Measurements from ENCODE around the gene MAEL.

MAEL gene

GRCh38 chr1:166988974-166989515, at the start of gene MAEL:
Gene MAEL, plus strand, starts transcription at chr1:166989280. Its CDS starts 73 bp downstream, at chr1:166989353.
- no peak for DNase-seq (ENCODE audit: low read depth in 3 of 3)

- no peak for DNase-seq (ENCODE audit: low read depth in 3 of 3)
These were observed 49.2 kb upstream of the MAEL start for GRCh38 chr1:166939741-166940375.

GRCh38 chr1:166944186-166944967, 44.7 kb upstream of the MAEL start:
- no peak for DNase-seq (ENCODE audit: low read depth in 3 of 3)

GRCh38 chr1:166947398-166948043, 41.6 kb upstream of the MAEL start:
- no peak for DNase-seq (ENCODE audit: low read depth in 3 of 3)

- no peak for DNase-seq (ENCODE audit: low read depth in 3 of 3)
These were observed 40.2 kb upstream of the MAEL start for GRCh38 chr1:166948856-166949350.

GRCh38 chr1:166950156-166950555, 38.9 kb upstream of the MAEL start:
- DNase-seq (ENCODE audit: low read depth in 3 of 3) = no peak

GRCh38 chr1:166951050-166951449, 38.0 kb upstream of the MAEL start:
- DNase-seq (ENCODE audit: low read depth in 3 of 3) = no peak

- no peak for DNase-seq (ENCODE audit: low read depth in 3 of 3)
These were observed 36.9 kb upstream of the MAEL start for GRCh38 chr1:166952002-166952746.

- no peak for DNase-seq (ENCODE audit: low read depth in 3 of 3)
These were observed 35.6 kb upstream of the MAEL start for GRCh38 chr1:166953491-166953890.

- no peak for DNase-seq (ENCODE audit: low read depth in 3 of 3)
These were observed 32.8 kb upstream of the MAEL start for GRCh38 chr1:166956057-166956850.

- no peak for DNase-seq (ENCODE audit: low read depth in 3 of 3)
These were observed 32.2 kb upstream of the MAEL start for GRCh38 chr1:166956872-166957271.

GRCh38 chr1:166960858-166961474, 28.1 kb upstream of the MAEL start:
- no peak for DNase-seq (ENCODE audit: low read depth in 3 of 3)

- DNase-seq (ENCODE audit: low read depth in 3 of 3) = no peak
These were observed 19.9 kb upstream of the MAEL start for GRCh38 chr1:166969074-166969677.

GRCh38 chr1:166971252-166971651, 17.8 kb upstream of the MAEL start:
- DNase-seq (ENCODE audit: low read depth in 3 of 3) = no peak

GRCh38 chr1:166972193-166972592, 16.9 kb upstream of the MAEL start:
- no peak for DNase-seq (ENCODE audit: low read depth in 3 of 3)

GRCh38 chr1:166972826-166973225, 16.3 kb upstream of the MAEL start:
- DNase-seq (ENCODE audit: low read depth in 3 of 3) = no peak

GRCh38 chr1:166974647-166975345, 14.3 kb upstream of the MAEL start:
- DNase-seq (ENCODE audit: low read depth in 3 of 3) = peak in 2 of 3 experiments; percentile 8 to 38

GRCh38 chr1:166975361-166976129, 13.5 kb upstream of the MAEL start, which contains the start of gene ILDR2:
Gene ILDR2, minus strand, starts transcription at chr1:166975540. Its CDS starts 272 bp downstream, at chr1:166975268.
- peak; percentile 43 to 77 (median 48) for DNase-seq (ENCODE audit: low read depth in 3 of 3)
